Activated gamma-delta T cell treated with Interleukin-2 at 50 U/mL for 16 hours (primary cell): ENCODE measurements around the gene PROB1.
A peak's percentile ranks its signal among the peaks of the same experiment; 100 is the strongest.
"Not testable (repeated sequence)": the region's sequence is repeated elsewhere in the genome, so short reads cannot be mapped to it uniquely, and the experiment has no call there.

ENCODE experiments used
- DNase-seq: peaks from one replicate; pipeline ENCODE4 v3.0.0-alpha.2; 2020

PROB1 gene, protein sequence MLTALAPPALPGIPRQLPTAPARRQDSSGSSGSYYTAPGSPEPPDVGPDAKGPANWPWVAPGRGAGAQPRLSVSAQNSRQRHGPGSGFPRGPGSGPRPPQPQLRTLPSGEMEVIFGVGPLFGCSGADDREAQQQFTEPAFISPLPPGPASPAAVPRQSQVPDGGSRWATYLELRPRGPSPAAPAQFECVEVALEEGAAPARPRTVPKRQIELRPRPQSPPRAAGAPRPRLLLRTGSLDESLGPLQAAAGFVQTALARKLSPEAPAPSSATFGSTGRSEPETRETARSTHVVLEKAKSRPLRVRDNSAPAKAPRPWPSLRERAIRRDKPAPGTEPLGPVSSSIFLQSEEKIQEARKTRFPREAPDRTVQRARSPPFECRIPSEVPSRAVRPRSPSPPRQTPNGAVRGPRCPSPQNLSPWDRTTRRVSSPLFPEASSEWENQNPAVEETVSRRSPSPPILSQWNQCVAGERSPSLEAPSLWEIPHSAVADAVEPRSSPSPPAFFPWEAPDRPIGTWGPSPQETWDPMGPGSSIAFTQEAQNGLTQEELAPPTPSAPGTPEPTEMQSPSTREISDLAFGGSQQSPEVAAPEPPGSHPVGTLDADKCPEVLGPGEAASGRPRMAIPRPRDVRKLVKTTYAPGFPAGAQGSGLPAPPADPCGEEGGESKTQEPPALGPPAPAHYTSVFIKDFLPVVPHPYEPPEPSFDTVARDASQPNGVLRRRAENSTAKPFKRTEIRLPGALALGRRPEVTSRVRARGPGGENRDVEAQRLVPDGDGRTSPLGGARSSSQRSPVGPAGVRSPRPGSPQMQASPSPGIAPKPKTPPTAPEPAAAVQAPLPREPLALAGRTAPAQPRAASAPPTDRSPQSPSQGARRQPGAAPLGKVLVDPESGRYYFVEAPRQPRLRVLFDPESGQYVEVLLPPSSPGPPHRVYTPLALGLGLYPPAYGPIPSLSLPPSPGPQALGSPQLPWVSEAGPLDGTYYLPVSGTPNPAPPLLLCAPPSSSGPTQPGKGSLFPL

GRCh38 chr5:139394654-139395566, at the start of gene PROB1:
Gene PROB1 (minus strand): TSS chr5:139395104. CDS start chr5:139395081, 23 bp downstream.
- no peak for DNase-seq

DNA sequence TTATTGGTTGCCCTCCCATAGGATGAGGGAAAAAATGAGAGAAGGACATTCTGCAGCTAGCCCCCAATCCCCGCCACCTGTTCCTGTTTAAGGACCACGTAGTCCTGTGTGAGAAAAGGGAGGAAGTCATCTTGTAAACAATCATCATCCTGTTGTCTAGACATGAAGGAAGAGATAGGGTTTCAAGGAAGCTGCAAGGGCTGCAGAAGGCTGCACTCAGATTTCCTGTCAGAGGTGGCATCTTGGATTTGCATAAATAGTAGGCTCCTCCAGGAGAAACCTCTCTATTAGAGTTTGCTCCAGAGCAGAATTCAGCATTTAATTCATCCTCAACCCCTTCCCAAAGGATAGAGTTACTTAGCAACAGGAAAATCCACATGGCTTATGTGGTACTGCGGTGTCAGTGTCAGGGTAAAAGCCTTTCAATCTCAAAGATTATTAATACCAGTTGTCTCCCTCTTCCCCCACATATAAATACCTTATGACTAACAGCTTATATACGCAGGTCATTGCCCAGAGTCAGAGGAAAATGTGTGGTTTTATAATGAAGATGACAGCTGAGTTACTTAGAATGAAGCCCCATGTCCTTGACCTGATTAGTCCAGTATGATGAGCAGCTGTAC, 49.0 kb upstream of the PROB1 start:
- DNase-seq: no peak

- not testable (repeated sequence) for DNase-seq
Measured at GRCh38 chr5:139440416-139440815, 45.5 kb upstream of the PROB1 start.

GRCh38 chr5:139439013-139439903, 44.4 kb upstream of the PROB1 start, which contains the start of gene DNAJC18:
Gene DNAJC18 (minus strand): TSS chr5:139439525. CDS start chr5:139439445, 80 bp downstream.
- DNase-seq: peak; percentile 84

GRCh38 chr5:139438707-139439012, 43.8 kb upstream of the PROB1 start:
- no peak for DNase-seq

- DNase-seq: no peak
Measured at GRCh38 chr5:139435676-139436075, 40.8 kb upstream of the PROB1 start.

DNA sequence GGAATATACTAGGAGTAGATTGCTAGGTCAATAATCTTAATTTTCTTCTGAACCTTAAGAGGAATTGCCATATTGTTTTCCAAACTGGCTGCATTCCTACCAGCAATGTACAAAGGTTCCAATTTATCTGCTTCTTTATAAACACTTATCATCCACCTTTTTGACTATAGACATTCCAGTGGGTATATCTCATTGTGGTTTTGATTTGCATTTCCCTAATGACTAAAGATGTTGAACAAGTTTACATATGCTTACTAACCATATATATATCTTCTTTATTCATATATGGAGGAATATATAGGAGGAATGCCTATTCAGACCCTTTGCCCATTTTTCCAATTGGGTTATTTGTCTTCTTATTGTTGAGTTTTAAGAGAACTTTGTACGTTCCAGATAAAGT, 36.8 kb upstream of the PROB1 start:
- no peak for DNase-seq

- no peak for DNase-seq
Measured at GRCh38 chr5:139430015-139430414, 35.1 kb upstream of the PROB1 start.

GRCh38 chr5:139426203-139426885, 31.4 kb upstream of the PROB1 start:
- no peak for DNase-seq

- DNase-seq: no peak
Measured at GRCh38 chr5:139425497-139425896, 30.6 kb upstream of the PROB1 start.

DNA sequence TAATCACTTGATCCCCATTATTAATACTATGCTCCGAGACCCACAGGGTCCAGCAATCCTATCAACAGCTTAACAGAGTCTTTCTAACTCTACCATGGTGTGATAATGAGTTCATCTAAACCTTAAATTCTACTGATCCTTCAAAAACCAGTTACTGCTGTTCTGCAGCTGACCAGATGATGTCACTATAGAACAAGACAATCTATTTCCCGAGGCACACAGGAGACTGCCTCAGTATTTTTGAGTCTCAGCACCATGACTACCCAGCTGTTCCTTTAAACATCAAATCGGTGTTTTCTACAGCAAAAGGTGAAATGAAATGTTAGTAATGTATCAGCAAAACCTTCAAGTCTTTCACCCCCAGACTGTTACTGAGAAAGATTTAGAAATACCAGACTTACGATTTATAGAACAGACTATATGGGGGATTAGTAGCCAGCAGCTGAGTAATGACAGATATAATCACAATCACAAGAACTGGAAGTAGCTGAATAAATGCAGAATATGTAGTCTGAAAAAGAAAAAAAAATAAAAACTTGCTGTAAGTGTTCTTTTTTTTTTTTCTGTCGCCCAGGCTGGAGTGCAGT, 27.5 kb upstream of the PROB1 start:
- peak; percentile 56 for DNase-seq

DNA sequence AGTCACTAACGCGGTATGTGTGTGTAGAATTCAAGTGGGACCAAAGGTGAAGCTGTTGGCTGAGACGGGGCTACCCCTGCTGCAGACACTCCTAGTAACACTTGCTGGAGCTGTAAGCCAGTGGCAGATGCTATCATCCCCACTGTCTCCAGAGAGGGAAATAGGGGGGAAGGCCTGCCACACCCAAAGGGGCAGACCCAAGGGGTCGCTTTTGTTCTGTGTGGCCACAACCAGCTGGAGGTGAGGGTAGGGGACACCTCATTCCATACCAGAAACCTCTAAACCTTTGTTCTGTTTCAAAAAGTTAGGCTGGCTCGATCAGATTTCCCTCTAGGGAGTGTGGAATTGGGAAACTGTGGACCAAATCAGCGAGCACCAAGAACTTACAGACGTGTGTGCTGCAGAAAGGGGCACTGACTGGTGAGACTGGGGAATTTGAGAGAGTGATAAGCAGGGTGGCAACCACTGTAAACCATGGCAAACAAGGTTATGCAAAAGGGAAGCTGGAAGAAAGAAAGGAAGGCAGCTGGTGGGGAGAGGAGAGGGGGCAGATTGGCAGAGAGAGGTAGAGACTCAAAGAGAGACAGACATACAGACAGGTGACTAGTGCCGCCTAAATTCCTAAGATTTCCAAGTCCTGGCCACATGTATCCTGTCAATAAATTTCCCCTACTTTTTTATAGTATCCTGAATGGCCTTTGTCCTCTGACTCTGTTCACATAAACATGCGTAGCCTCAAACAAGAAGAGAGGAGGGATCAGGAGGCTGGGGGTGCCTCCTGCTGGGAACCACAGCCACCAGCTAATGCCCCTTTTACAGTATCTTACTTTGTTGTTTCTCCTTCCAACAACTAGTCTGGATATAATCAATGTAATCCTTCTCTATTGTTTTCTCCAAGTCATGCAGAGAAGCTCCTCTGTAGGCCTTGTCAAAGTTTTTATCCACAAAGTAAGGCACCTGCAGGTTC, 24.6 kb upstream of the PROB1 start:
- DNase-seq: no peak

DNA sequence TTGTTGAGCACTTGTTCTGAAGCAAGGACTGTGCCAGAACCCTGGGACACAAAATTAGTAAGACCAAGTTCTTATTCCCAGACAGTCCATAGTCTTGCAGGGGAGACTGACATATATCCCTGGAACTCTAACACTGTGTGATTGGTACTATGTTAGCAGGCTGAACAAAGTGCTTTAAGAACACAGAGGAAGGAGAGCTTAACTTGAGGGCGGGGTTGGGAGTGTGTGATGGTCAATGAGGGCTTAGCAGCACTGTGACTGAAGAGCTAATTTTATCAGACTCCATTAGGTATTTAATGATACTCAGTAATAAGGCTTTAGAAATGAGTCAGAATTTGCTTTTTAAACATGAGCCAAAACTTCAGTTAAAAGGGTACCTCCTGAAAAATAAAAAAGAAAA, 23.9 kb upstream of the PROB1 start:
- DNase-seq: no peak

DNA sequence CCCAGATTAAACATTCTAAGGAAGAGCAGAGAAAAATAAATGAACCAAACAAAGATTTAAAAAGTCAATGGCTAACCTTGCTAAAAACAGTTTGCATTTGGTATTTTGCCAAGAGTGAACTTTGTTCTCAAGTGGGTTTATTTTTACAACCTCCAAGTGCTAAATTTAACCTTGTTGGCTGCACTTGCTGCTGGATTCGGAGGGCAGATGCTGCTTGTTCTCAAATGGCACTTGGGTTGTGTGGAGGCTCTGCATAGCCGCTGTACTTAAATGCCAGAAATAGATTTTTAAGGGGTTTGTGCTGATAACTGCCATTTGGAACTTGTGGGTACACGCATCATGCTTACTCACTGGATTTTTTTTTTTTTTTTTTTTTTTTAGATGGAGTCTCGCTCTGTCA, 22.3 kb upstream of the PROB1 start:
- DNase-seq: no peak

DNA sequence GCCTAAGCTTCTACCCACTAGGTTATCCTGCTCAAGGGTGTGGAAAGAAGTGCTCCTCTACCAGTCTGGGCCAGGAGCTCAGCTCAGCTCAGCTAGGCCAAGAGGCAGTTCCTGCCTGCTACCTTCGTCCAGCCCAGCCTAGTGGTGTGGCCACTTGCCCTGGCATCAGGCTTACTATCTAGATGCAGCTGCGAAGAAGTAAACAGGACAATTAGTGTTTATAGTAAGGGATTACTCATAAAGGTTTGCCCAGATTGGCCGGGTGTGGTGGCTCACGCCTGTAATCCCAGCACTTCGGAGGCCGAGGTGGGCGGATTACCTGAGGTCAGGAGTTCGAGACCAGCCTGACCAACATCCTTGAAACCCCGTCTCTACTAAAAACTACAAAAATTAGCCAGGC, 21.7 kb upstream of the PROB1 start:
- no peak for DNase-seq

DNA sequence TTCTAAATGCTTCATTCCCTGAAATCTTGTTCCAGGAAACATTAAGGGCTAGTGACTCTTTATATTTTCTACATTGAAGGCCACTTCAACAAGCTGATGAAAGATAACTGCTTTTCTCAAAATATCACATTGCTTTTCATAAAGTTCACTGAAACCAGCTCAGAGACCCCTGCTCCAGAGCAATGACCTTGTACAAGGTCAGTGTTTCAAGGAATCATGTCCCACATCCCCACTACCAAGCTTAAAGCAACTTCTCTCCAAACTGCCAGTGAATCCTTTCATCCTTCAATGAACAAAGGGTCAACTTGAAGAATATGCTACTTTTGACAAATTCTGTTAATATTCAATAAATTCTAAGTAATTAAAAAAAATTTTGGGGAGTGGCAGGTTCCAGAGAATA, 21.0 kb upstream of the PROB1 start:
- no peak for DNase-seq

DNA sequence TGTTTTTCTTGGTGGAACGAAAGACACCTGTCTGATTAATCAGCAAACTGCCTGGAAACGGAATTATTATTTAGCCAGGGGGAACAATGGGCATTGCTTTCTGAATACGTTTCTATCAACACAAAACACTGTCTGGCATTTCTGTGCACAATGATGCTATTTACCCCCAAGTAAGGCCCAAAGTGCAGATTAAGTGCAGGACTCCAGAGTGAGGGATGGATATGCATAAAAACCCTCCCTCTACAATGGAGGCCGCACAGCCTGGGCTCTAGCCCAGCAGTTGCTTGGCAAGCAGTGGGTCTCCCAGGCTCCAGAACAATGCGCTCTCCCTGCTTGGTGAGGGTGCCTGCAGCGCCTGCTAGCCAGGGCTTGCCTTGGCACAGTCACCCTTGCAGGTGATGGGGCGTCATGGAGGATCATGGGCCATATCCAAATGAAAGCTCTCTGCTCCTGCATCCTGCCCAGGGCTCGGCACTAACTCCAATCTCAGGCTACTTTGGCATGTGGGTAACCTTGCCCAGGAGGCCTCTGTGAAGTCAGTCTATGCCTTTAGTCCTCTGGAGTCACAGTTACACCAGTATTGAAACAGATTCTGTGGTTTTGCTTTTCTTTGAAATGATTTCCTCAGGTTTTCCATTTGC, 20.4 kb upstream of the PROB1 start:
- DNase-seq: no peak

GRCh38 chr5:139414581-139415130, 19.8 kb upstream of the PROB1 start:
- no peak for DNase-seq
